Measurements from ENCODE around the gene TRMU.

Gene TRMU

DNA sequence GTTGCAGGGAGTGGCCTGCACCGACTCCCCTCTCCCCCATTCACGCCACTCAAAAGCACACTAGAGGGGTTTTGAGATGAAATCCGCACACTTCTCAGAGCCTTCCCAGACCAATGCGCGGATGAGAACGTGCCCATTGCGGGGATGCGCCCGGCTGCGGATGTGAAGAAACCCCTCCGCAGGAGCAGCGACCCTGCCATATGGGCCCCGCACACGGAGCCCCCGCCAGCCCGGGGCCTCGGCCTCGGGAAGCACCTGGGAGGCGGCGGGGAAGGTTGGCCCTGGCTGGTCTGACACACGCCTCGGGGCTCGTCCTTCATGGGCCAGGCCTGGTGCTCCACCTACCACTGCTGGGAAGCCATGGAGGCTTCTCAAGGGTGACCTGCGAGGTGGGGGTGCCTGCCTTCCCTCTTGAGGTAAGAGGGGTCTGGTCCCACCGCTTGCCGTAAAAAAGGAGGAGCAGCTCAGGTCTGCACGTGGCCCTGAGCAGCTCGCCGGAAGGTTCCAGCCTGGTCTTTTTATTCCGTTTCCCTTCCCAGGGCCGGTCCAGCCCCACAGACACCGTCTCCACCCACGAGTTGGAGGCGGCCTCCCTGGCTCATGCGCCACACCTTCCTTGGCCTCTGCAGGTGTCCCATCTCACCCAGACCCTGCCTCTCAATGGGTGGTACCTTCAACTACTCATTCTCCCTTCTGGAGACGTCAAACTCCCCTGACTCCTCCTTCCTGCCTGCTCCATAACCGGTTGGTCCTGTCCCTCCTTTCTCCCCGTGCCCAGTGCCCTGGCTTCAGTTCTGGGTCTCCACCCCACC lies 39.4 kb downstream of the TRMU start:
- DNase-seq (ENCODE audit: low spot score), result no peak
- no peak overlapping the region for H3K4me3 ChIP-seq
- H3K27ac ChIP-seq, result no peak overlapping the region
- TF ChIP-seq, protein P1, sequence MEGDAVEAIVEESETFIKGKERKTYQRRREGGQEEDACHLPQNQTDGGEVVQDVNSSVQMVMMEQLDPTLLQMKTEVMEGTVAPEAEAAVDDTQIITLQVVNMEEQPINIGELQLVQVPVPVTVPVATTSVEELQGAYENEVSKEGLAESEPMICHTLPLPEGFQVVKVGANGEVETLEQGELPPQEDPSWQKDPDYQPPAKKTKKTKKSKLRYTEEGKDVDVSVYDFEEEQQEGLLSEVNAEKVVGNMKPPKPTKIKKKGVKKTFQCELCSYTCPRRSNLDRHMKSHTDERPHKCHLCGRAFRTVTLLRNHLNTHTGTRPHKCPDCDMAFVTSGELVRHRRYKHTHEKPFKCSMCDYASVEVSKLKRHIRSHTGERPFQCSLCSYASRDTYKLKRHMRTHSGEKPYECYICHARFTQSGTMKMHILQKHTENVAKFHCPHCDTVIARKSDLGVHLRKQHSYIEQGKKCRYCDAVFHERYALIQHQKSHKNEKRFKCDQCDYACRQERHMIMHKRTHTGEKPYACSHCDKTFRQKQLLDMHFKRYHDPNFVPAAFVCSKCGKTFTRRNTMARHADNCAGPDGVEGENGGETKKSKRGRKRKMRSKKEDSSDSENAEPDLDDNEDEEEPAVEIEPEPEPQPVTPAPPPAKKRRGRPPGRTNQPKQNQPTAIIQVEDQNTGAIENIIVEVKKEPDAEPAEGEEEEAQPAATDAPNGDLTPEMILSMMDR (IDR thresholded peaks at IDR 0.05), result no peak

GRCh38 chr22:46376111-46376510 lies 40.6 kb downstream of the TRMU start:
- Histone ChIP-seq H3K4me3 (no peak overlapping the region), H3K27ac (no peak overlapping the region)
- TF ChIP-seq, protein P1 (IDR thresholded peaks at IDR 0.05), result no peak
- DNase-seq (ENCODE audit: low spot score), result no peak

- DNase-seq (ENCODE audit: low spot score), result no peak
- TF ChIP-seq, protein P1 (IDR thresholded peaks at IDR 0.05), result no peak
- Histone ChIP-seq H3K4me3 (no peak overlapping the region), H3K27ac (no peak overlapping the region)
Observed at GRCh38 chr22:46376908-46377524, 41.5 kb downstream of the TRMU start.

DNA sequence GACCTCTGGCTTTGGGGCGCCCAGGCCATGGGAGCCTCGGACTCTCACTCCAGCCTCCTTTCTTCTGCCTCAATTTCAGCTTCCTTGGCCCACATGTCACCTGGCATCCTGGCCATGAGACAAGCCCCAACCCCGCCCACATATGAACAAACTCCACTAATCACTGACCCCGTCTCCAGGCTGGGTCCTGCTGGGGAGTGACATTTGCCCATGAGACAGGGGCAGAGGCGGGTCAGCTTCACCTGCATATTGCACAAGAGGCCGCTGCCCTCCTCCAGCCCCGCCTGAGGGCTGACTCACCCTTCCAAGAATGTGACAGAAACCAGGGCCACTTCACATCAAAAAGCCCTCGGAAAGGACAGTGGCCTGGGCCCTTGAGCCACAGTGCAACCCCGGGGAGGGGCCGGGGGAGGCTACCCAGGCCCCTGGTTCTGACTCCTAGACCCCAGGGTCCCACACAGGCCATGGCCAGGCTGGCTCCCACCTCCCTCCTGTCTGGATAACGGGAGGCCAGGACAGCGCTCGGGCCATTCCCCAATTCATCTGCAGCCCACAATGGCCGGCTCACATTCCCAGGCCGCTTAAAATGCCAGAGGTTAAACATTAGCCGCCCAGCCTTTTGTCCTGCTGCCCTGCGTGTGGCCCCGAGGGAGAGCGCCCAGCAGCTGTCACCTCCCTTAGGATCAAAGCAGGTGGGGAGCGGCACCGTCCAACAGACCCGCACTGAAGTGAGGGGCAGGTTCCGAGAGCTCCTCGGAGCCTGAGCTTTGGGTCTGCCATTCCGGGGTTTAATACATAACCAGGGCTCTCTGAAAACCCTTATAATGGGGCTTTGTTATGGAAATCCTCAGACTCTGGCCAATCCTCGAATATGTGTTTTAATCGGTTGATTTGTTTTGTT lies 42.3 kb downstream of the TRMU start:
- H3K4me3 ChIP-seq, result no peak overlapping the region
- no peak for DNase-seq (ENCODE audit: low spot score)
- no peak overlapping the region for H3K27ac ChIP-seq
- TF ChIP-seq, protein P1 (IDR thresholded peaks at IDR 0.05), result no peak

GRCh38 chr22:46378426-46379065 lies 43.0 kb downstream of the TRMU start:
- TF ChIP-seq, protein P1 (IDR thresholded peaks at IDR 0.05), result no peak
- Histone ChIP-seq H3K27ac (no peak overlapping the region), H3K4me3 (no peak overlapping the region)
- no peak for DNase-seq (ENCODE audit: low spot score)

- H3K27ac ChIP-seq, result no peak overlapping the region
- TF ChIP-seq, protein P1 (IDR thresholded peaks at IDR 0.05), result no peak
Observed at GRCh38 chr22:46379066-46379930, 43.8 kb downstream of the TRMU start.

More at GRCh38 chr22:46379066-46379930, 43.8 kb downstream of the TRMU start:
- no peak for DNase-seq (ENCODE audit: low spot score)
- no peak overlapping the region for H3K4me3 ChIP-seq
